Liver (tissue), 9 donors: ENCODE data around the gene SWI5. TPM values are rescaled to one million over a fixed set of nuclear protein-coding genes. Genes with fewer than 3 reads are reported as not detected.

Experiments
- DNase-seq: peaks from one replicate; pipeline ENCODE4 v3.0.0-alpha.2; 2017; ENCODE audit warnings: low spot score
- H3K27ac ChIP-seq, 2 donors: one replicate each; pipeline ENCODE4 v1.7.0; 2013; ENCODE audit warnings: inconsistent platforms in 2 of 2, low read length in 2 of 2, control low read depth in 1 of 2, low read depth in 1 of 2, mild to moderate bottlenecking in 1 of 2
- H3K27me3 ChIP-seq, 4 donors: one replicate each; pipeline versions ENCODE4 v1.6.1 to v1.7.0; 2013; ENCODE audit warnings: low read length in 3 of 4, inconsistent platforms in 1 of 4, mild to moderate bottlenecking in 1 of 4, moderate library complexity in 1 of 4; ENCODE audit not compliant: control insufficient read depth in 4 of 4, insufficient read depth in 4 of 4
- H3K36me3 ChIP-seq, 4 donors: one replicate each; pipeline versions ENCODE4 v1.6.1 to v1.7.0; 2013; ENCODE audit warnings: low read length in 3 of 4, mild to moderate bottlenecking in 3 of 4, low read depth in 1 of 4, moderate library complexity in 1 of 4; ENCODE audit not compliant: control insufficient read depth in 4 of 4, insufficient read depth in 3 of 4
- H3K4me1 ChIP-seq, 4 donors: one replicate each; pipeline versions ENCODE4 v1.6.1 to v1.7.0; 2013; ENCODE audit warnings: low read length in 3 of 4, mild to moderate bottlenecking in 3 of 4, moderate library complexity in 1 of 4; ENCODE audit not compliant: control insufficient read depth in 4 of 4, insufficient read depth in 4 of 4
- H3K4me3 ChIP-seq, 3 donors: one replicate each; pipeline versions ENCODE4 v1.6.1 to v1.7.0; 2013; ENCODE audit warnings: low read length in 3 of 3, control low read depth in 1 of 3, low read depth in 1 of 3, mild to moderate bottlenecking in 1 of 3
- H3K9ac ChIP-seq, 2 donors: one replicate each; pipeline ENCODE4 v1.7.0; 2013; ENCODE audit warnings: low read length in 2 of 2, mild to moderate bottlenecking in 2 of 2, moderate library complexity in 2 of 2, control low read depth in 1 of 2, low read depth in 1 of 2
- H3K9me3 ChIP-seq, 4 donors: one replicate each; pipeline versions ENCODE4 v1.6.1 to v1.7.0; 2013; ENCODE audit warnings: low read length in 3 of 4; ENCODE audit not compliant: control insufficient read depth in 4 of 4
- EGR1 ChIP-seq, 2 donors: IDR thresholded peaks; 2 replicates each; pipeline ENCODE4 v1.6.1; 2016 to 2018; ENCODE audit warnings: antibody characterized with exemption in 2 of 2, low read depth in 2 of 2
- FOXA1 ChIP-seq: IDR thresholded peaks from 2 replicates; pipeline ENCODE4 v1.6.1; 2016; ENCODE audit warnings: antibody characterized with exemption
- FOXA2 ChIP-seq: IDR thresholded peaks from 2 replicates; pipeline ENCODE4 v1.6.1; 2016; ENCODE audit warnings: antibody characterized with exemption
- GABPA ChIP-seq, 2 donors: IDR thresholded peaks in 1 of 2; conservative IDR thresholded peaks in 1 of 2; 2 replicates each; pipeline ENCODE4 v1.6.1; 2016; ENCODE audit warnings: antibody characterized with exemption in 2 of 2, mild to moderate bottlenecking in 1 of 2, moderate library complexity in 1 of 2
- HNF4A ChIP-seq, 2 donors: conservative IDR thresholded peaks; 2 replicates each; pipeline ENCODE4 v1.6.1; 2016; ENCODE audit warnings: antibody characterized with exemption in 2 of 2, mild to moderate bottlenecking in 2 of 2
- JUND ChIP-seq, 2 donors: IDR thresholded peaks; 2 replicates each; pipeline ENCODE4 v1.6.1; 2016; ENCODE audit warnings: antibody characterized with exemption in 2 of 2
- NR2F2 ChIP-seq: IDR thresholded peaks from 2 replicates; pipeline ENCODE4 v1.6.1; 2016; ENCODE audit warnings: antibody characterized with exemption
- RAD21 ChIP-seq, 2 donors: IDR thresholded peaks; 2 replicates each; pipeline ENCODE4 v1.6.1; 2016; ENCODE audit warnings: antibody characterized with exemption in 2 of 2, mild to moderate bottlenecking in 2 of 2
- RXRA ChIP-seq, 2 donors: IDR thresholded peaks; 2 replicates each; pipeline ENCODE4 v1.6.1; 2017 to 2018; ENCODE audit warnings: antibody characterized with exemption in 2 of 2, mild to moderate bottlenecking in 1 of 2
- SP1 ChIP-seq: IDR thresholded peaks from 2 replicates; pipeline ENCODE4 v1.6.1; 2018; ENCODE audit warnings: antibody characterized with exemption, mild to moderate bottlenecking
- TAF1 ChIP-seq: conservative IDR thresholded peaks from 2 replicates; pipeline ENCODE4 v1.6.1; 2016; ENCODE audit warnings: antibody characterized with exemption, mild to moderate bottlenecking
- YY1 ChIP-seq: IDR thresholded peaks from 2 replicates; pipeline ENCODE4 v1.6.1; 2016; ENCODE audit warnings: antibody characterized with exemption, mild to moderate bottlenecking
- WGBS: extraction: QIAGEN DNeasy Blood & Tissue Kit; methylation state at CpG from one replicate; pipeline ENCODE4 v1.1.7; 2013; 5-methylcytosine and 5-hydroxymethylcytosine counted together
- polyA plus RNA-seq, 2 donors: library from polyadenylated mRNA; stranded (reverse) in 1 of 2; unstranded in 1 of 2; fragments of 200-250 nt in 1 of 2; fragments of >200 nt in 1 of 2; fragmentation: Nextera tagmentation in 1 of 2; extraction: Ambion mirVana in 1 of 2; gene quantifications; one replicate each; pipeline versions ENCODE4 v1.2.1 to v1.2.3, GENCODE V29; 2013 to 2015
- total RNA-seq, 2 donors: library from RNA; depleted of rRNA; stranded (reverse); fragments of >200 nt; gene quantifications; one replicate each; pipeline ENCODE4 v1.2.3, GENCODE V29; 2014
- TF ChIP-seq, protein P1 (sequence below): IDR thresholded peaks from 2 replicates; pipeline ENCODE4 v1.6.1; 2016; ENCODE audit warnings: antibody characterized with exemption, mild to moderate bottlenecking
- TF ChIP-seq, protein P2 (sequence below): IDR thresholded peaks from 2 replicates; pipeline ENCODE4 v1.6.1; 2016; ENCODE audit warnings: antibody characterized with exemption
- TF ChIP-seq, protein P3 (sequence below): IDR thresholded peaks from 2 replicates; pipeline ENCODE4 v1.6.1; 2016; ENCODE audit warnings: antibody characterized with exemption
- TF ChIP-seq, protein P4 (sequence below): fragments of 150-350 bp; IDR thresholded peaks from 2 replicates; pipeline ENCODE4 v1.5.1; 2017; ENCODE audit warnings: improper control_type of control experiment, low read depth, low read length; ENCODE audit not compliant: missing input control
- TF ChIP-seq, protein P5 (sequence below): IDR thresholded peaks from 2 replicates; pipeline ENCODE4 v1.6.1; 2016; ENCODE audit warnings: antibody characterized with exemption
- donor health status: healthy.
- donor health status: healthy.
- donor health status: healthy.
- donor health status: healthy.
- donor health status: healthy.

SWI5 gene
- total and polyA plus RNA-seq, 4 donors: 10.7 to 34.0 (median 16.2) TPM

DNA sequence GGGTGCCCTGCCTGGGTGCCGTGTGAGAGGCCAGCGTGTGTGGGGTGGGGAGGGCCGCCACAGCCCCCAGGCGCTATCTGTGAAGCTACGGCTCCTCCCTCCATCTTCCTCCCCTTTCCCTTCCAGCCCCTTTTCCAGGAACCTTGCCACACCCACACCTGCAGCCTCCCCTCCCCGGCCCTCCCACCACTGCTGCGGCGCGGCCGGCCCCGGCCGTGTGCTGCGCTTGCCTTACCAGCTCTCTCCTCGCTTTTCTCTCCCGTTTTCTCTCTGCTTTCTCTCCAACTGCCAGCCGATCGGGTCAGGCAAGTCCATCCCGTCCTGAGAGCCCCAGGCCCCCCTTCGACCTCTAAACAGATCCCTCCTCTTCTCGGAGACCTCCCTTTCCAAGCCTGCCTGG is 21.7 kb upstream of the SWI5 start:
- H3K4me1 ChIP-seq: peaks cover 0 to 5% (median 1%) of the 10 kb centered on the region in 4 donors
- TF ChIP-seq RXRA (IDR thresholded peaks at IDR 0.05): no peak
- TF ChIP-seq, protein P1, sequence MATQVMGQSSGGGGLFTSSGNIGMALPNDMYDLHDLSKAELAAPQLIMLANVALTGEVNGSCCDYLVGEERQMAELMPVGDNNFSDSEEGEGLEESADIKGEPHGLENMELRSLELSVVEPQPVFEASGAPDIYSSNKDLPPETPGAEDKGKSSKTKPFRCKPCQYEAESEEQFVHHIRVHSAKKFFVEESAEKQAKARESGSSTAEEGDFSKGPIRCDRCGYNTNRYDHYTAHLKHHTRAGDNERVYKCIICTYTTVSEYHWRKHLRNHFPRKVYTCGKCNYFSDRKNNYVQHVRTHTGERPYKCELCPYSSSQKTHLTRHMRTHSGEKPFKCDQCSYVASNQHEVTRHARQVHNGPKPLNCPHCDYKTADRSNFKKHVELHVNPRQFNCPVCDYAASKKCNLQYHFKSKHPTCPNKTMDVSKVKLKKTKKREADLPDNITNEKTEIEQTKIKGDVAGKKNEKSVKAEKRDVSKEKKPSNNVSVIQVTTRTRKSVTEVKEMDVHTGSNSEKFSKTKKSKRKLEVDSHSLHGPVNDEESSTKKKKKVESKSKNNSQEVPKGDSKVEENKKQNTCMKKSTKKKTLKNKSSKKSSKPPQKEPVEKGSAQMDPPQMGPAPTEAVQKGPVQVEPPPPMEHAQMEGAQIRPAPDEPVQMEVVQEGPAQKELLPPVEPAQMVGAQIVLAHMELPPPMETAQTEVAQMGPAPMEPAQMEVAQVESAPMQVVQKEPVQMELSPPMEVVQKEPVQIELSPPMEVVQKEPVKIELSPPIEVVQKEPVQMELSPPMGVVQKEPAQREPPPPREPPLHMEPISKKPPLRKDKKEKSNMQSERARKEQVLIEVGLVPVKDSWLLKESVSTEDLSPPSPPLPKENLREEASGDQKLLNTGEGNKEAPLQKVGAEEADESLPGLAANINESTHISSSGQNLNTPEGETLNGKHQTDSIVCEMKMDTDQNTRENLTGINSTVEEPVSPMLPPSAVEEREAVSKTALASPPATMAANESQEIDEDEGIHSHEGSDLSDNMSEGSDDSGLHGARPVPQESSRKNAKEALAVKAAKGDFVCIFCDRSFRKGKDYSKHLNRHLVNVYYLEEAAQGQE: no peak
- TF ChIP-seq FOXA2: no peak
- no peak for TF ChIP-seq SP1
- no peak for TF ChIP-seq GABPA (IDR thresholded peaks at IDR 0.05 in 1 of 2, conservative IDR thresholded peaks at IDR 0.05 in 1 of 2)
- TF ChIP-seq RAD21 (IDR thresholded peaks at IDR 0.05): no peak
- no peak for TF ChIP-seq NR2F2
- no peak for TF ChIP-seq EGR1 (IDR thresholded peaks at IDR 0.05; ENCODE audit: low read depth in 2 of 2)
- no peak for TF ChIP-seq YY1
- TF ChIP-seq, protein P2, sequence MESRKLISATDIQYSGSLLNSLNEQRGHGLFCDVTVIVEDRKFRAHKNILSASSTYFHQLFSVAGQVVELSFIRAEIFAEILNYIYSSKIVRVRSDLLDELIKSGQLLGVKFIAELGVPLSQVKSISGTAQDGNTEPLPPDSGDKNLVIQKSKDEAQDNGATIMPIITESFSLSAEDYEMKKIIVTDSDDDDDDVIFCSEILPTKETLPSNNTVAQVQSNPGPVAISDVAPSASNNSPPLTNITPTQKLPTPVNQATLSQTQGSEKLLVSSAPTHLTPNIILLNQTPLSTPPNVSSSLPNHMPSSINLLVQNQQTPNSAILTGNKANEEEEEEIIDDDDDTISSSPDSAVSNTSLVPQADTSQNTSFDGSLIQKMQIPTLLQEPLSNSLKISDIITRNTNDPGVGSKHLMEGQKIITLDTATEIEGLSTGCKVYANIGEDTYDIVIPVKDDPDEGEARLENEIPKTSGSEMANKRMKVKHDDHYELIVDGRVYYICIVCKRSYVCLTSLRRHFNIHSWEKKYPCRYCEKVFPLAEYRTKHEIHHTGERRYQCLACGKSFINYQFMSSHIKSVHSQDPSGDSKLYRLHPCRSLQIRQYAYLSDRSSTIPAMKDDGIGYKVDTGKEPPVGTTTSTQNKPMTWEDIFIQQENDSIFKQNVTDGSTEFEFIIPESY: no peak
- TF ChIP-seq JUND (IDR thresholded peaks at IDR 0.05): no peak
- TF ChIP-seq, protein P3, sequence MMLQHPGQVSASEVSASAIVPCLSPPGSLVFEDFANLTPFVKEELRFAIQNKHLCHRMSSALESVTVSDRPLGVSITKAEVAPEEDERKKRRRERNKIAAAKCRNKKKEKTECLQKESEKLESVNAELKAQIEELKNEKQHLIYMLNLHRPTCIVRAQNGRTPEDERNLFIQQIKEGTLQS: no peak
- no peak for TF ChIP-seq FOXA1
- TF ChIP-seq TAF1: no peak
- TF ChIP-seq, protein P4, sequence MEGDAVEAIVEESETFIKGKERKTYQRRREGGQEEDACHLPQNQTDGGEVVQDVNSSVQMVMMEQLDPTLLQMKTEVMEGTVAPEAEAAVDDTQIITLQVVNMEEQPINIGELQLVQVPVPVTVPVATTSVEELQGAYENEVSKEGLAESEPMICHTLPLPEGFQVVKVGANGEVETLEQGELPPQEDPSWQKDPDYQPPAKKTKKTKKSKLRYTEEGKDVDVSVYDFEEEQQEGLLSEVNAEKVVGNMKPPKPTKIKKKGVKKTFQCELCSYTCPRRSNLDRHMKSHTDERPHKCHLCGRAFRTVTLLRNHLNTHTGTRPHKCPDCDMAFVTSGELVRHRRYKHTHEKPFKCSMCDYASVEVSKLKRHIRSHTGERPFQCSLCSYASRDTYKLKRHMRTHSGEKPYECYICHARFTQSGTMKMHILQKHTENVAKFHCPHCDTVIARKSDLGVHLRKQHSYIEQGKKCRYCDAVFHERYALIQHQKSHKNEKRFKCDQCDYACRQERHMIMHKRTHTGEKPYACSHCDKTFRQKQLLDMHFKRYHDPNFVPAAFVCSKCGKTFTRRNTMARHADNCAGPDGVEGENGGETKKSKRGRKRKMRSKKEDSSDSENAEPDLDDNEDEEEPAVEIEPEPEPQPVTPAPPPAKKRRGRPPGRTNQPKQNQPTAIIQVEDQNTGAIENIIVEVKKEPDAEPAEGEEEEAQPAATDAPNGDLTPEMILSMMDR: no peak
- no peak for TF ChIP-seq HNF4A (conservative IDR thresholded peaks at IDR 0.05)
- TF ChIP-seq, protein P5, sequence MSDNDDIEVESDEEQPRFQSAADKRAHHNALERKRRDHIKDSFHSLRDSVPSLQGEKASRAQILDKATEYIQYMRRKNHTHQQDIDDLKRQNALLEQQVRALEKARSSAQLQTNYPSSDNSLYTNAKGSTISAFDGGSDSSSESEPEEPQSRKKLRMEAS: no peak
- DNase-seq: no peak
- no peaks in the 10 kb centered on the region for H3K27me3 ChIP-seq
- no peak overlapping the region for H3K27ac ChIP-seq
- no peak overlapping the region for H3K9ac ChIP-seq
- 93% methylated on average over 20 of the region's 20 CpGs for WGBS
- H3K4me3 ChIP-seq: no peak overlapping the region
- H3K36me3 ChIP-seq: peaks cover 4 to 25% (median 17%) of the 10 kb centered on the region in 4 donors
- no peaks in the 10 kb centered on the region for H3K9me3 ChIP-seq
